HG02973 (cell line): ENCODE results near the gene HNF1A.

ENCODE experiments used
- ATAC-seq: cut with Tn5 transposase; IDR thresholded peaks from one replicate; pipeline ENCODE4 v1.9.1; 2021; ENCODE audit warnings: moderate library complexity; ENCODE audit not compliant: unreplicated experiment

The HNF1A gene

GRCh38 chr12:121008347-121009098 is 30.2 kb downstream of the HNF1A start:
- ATAC-seq = no peak

GRCh38 chr12:121009741-121010140 is 31.4 kb downstream of the HNF1A start:
- no peak for ATAC-seq

GRCh38 chr12:121010860-121011259 is 32.5 kb downstream of the HNF1A start:
- no peak for ATAC-seq

- ATAC-seq = no peak
These were observed 33.5 kb downstream of the HNF1A start for GRCh38 chr12:121011820-121012219.

GRCh38 chr12:121013715-121014114 is 35.4 kb downstream of the HNF1A start:
- ATAC-seq = no peak

- ATAC-seq = peak; percentile 94
These were observed 37.8 kb downstream of the HNF1A start, which contains the start of gene C12orf43 for GRCh38 chr12:121015825-121016766. C12orf43 (minus strand) TSS chr12:121016487; CDS start chr12:121016474, 13 bp downstream.

GRCh38 chr12:121017966-121018491 is 39.7 kb downstream of the HNF1A start:
- no peak for ATAC-seq

- no peak for ATAC-seq
These were observed 40.7 kb downstream of the HNF1A start for GRCh38 chr12:121018860-121019617.

GRCh38 chr12:121021754-121022153 is 43.4 kb downstream of the HNF1A start:
- no peak for ATAC-seq

- no peak for ATAC-seq
These were observed 44.4 kb downstream of the HNF1A start for GRCh38 chr12:121022713-121023112.

- no peak for ATAC-seq
These were observed 45.5 kb downstream of the HNF1A start for GRCh38 chr12:121023799-121024198.

- no peak for ATAC-seq
These were observed 47.3 kb downstream of the HNF1A start for GRCh38 chr12:121025442-121026226.

GRCh38 chr12:121026274-121027045 is 48.1 kb downstream of the HNF1A start:
- no peak for ATAC-seq

- no peak for ATAC-seq
These were observed 52.4 kb downstream of the HNF1A start for GRCh38 chr12:121030576-121031212.

- ATAC-seq = no peak
These were observed 55.4 kb downstream of the HNF1A start for GRCh38 chr12:121033625-121034349.

- no peak for ATAC-seq
These were observed 56.4 kb downstream of the HNF1A start for GRCh38 chr12:121034616-121035305.

GRCh38 chr12:121036810-121037326 is 58.5 kb downstream of the HNF1A start:
- no peak for ATAC-seq
